ENCODE results near the gene DHX35. TPM values are rescaled to one million over a fixed set of nuclear protein-coding genes. Genes with fewer than 3 reads are reported as not detected.
A peak's percentile ranks its signal among the peaks of the same experiment; 100 is the strongest.

DHX35 gene
- total and polyA plus RNA-seq, 2 of the 13 experiments (the other 11 are each of a cell fraction or from before 2014, with no cell fraction given), result 25.8 to 28.7 TPM

GRCh38 chr20:38962044-38962927 is at the start of gene DHX35 (continued):
- TF ChIP-seq GABPA (IDR thresholded peaks at IDR 0.05; ENCODE audit: low read depth, low read length) (no peak), GABPA (CRISPR knock-in tag; IDR thresholded peaks at IDR 0.05; ENCODE audit: low read depth) (no peak), ZFP41 (CRISPR knock-in tag; IDR thresholded peaks at IDR 0.05; ENCODE audit: borderline replicate concordance) (no peak; the same call in 1 of the 2 replicates), HNRNPLL (IDR thresholded peaks at IDR 0.05; ENCODE audit: low read depth, low read length, poor library complexity, severe bottlenecking) (peak; percentile 81), ZNF24 (IDR thresholded peaks at IDR 0.05) (no peak), NCOR1 (IDR thresholded peaks at IDR 0.05; ENCODE audit: borderline replicate concordance, low read length) (peak; percentile 66; the same call in 1 of the 2 replicates), ZNF800 (CRISPR knock-in tag; IDR thresholded peaks at IDR 0.05) (peak; percentile 66; the same call in 1 of the 2 replicates), NFIC (IDR thresholded peaks at IDR 0.05; ENCODE audit: low read length) (no peak), HOXA5 (CRISPR knock-in tag; IDR thresholded peaks at IDR 0.05) (no peak; the same call in 1 of the 2 replicates), ZNF737 (CRISPR knock-in tag; IDR thresholded peaks at IDR 0.05; ENCODE audit: borderline replicate concordance) (peak; percentile 99), NFE2 (CRISPR knock-in tag; IDR thresholded peaks at IDR 0.05) (no peak; the same call in 1 of the 2 replicates), RFXANK (CRISPR knock-in tag; IDR thresholded peaks at IDR 0.05) (peak; percentile 67), ZNF746 (CRISPR knock-in tag; IDR thresholded peaks at IDR 0.05) (peak; percentile 79), ZSCAN9 (CRISPR knock-in tag; IDR thresholded peaks at IDR 0.05; ENCODE audit: borderline replicate concordance) (peak; percentile 94)
- TF ChIP-seq, protein P1, sequence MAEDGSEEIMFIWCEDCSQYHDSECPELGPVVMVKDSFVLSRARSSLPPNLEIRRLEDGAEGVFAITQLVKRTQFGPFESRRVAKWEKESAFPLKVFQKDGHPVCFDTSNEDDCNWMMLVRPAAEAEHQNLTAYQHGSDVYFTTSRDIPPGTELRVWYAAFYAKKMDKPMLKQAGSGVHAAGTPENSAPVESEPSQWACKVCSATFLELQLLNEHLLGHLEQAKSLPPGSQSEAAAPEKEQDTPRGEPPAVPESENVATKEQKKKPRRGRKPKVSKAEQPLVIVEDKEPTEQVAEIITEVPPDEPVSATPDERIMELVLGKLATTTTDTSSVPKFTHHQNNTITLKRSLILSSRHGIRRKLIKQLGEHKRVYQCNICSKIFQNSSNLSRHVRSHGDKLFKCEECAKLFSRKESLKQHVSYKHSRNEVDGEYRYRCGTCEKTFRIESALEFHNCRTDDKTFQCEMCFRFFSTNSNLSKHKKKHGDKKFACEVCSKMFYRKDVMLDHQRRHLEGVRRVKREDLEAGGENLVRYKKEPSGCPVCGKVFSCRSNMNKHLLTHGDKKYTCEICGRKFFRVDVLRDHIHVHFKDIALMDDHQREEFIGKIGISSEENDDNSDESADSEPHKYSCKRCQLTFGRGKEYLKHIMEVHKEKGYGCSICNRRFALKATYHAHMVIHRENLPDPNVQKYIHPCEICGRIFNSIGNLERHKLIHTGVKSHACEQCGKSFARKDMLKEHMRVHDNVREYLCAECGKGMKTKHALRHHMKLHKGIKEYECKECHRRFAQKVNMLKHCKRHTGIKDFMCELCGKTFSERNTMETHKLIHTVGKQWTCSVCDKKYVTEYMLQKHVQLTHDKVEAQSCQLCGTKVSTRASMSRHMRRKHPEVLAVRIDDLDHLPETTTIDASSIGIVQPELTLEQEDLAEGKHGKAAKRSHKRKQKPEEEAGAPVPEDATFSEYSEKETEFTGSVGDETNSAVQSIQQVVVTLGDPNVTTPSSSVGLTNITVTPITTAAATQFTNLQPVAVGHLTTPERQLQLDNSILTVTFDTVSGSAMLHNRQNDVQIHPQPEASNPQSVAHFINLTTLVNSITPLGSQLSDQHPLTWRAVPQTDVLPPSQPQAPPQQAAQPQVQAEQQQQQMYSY (CRISPR knock-in tag; IDR thresholded peaks at IDR 0.05), result peak; percentile 67; the same call in 1 of the 2 replicates
- TF ChIP-seq, protein P2, sequence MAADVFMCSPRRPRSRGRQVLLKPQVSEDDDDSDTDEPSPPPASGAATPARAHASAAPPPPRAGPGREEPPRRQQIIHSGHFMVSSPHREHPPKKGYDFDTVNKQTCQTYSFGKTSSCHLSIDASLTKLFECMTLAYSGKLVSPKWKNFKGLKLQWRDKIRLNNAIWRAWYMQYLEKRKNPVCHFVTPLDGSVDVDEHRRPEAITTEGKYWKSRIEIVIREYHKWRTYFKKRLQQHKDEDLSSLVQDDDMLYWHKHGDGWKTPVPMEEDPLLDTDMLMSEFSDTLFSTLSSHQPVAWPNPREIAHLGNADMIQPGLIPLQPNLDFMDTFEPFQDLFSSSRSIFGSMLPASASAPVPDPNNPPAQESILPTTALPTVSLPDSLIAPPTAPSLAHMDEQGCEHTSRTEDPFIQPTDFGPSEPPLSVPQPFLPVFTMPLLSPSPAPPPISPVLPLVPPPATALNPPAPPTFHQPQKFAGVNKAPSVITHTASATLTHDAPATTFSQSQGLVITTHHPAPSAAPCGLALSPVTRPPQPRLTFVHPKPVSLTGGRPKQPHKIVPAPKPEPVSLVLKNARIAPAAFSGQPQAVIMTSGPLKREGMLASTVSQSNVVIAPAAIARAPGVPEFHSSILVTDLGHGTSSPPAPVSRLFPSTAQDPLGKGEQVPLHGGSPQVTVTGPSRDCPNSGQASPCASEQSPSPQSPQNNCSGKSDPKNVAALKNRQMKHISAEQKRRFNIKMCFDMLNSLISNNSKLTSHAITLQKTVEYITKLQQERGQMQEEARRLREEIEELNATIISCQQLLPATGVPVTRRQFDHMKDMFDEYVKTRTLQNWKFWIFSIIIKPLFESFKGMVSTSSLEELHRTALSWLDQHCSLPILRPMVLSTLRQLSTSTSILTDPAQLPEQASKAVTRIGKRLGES (CRISPR knock-in tag; IDR thresholded peaks at IDR 0.05; ENCODE audit: borderline replicate concordance), result 0 out of 2 replicates have a peak, but pooled peaks have one; percentile 55
- TF ChIP-seq, protein P3, sequence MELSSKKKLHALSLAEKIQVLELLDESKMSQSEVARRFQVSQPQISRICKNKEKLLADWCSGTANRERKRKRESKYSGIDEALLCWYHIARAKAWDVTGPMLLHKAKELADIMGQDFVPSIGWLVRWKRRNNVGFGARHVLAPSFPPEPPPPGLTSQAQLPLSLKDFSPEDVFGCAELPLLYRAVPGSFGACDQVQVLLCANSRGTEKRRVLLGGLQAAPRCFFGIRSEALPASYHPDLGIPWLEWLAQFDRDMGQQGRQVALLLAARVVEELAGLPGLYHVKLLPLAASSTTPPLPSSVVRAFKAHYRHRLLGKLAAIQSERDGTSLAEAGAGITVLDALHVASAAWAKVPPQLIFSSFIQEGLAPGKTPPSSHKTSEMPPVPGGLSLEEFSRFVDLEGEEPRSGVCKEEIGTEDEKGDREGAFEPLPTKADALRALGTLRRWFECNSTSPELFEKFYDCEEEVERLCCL (CRISPR knock-in tag; IDR thresholded peaks at IDR 0.05; ENCODE audit: borderline replicate concordance), result 0 out of 2 replicates have a peak, but pooled peaks have one; percentile 68

All from HepG2 (cell line).